Suprapubic skin (tissue), 4 donors: Measurements from ENCODE around the gene ISY1.

Experiments used
- CTCF ChIP-seq, 2 donors: fragments of 200-600 bp in 1 of 2; fragments of 450-650 bp in 1 of 2; sonication (generic) in 1 of 2; IDR thresholded peaks; one replicate each; pipeline ENCODE4 v1.5.1; 2016 to 2019; ENCODE audit warnings: antibody characterized with exemption in 2 of 2, mild to moderate bottlenecking in 1 of 2, moderate library complexity in 1 of 2
- POLR2A ChIP-seq, 2 donors: fragments of 450-650 bp; IDR thresholded peaks; one replicate each; pipeline ENCODE4 v1.6.1; 2017; ENCODE audit warnings: antibody characterized with exemption in 2 of 2, mild to moderate bottlenecking in 2 of 2, moderate library complexity in 2 of 2
- POLR2AphosphoS5 ChIP-seq, 3 donors: sonication (generic); formaldehyde crosslinking; IDR thresholded peaks; one replicate each; pipeline ENCODE4 v1.6.1; 2017; ENCODE audit warnings: antibody characterized with exemption in 3 of 3

DNA sequence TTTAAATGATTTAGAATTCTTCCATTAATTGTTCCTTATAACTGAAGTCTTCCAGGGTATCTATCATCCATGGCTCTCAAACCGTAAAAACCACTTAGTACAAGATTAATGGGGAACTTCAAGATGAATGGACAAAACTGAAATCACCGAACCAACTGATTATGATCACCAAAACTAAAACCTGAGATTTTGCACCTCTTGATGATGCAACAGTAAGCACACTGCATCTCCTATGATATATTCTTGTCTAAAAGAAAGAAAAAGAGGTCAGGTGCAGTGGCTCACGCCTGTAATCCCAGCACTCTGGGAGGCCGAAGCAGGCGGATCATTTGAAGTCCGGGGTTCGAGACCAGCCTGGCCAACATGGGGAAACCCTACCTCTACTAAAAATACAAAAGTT, 3.6 kb upstream of the ISY1 start:
- TF ChIP-seq CTCF (IDR thresholded peaks at IDR 0.05) (no peak), POLR2AphosphoS5 (IDR thresholded peaks at IDR 0.05) (no peak), POLR2A (IDR thresholded peaks at IDR 0.05) (no peak)
